ENCODE measurements around the gene BCL2.

DNA sequence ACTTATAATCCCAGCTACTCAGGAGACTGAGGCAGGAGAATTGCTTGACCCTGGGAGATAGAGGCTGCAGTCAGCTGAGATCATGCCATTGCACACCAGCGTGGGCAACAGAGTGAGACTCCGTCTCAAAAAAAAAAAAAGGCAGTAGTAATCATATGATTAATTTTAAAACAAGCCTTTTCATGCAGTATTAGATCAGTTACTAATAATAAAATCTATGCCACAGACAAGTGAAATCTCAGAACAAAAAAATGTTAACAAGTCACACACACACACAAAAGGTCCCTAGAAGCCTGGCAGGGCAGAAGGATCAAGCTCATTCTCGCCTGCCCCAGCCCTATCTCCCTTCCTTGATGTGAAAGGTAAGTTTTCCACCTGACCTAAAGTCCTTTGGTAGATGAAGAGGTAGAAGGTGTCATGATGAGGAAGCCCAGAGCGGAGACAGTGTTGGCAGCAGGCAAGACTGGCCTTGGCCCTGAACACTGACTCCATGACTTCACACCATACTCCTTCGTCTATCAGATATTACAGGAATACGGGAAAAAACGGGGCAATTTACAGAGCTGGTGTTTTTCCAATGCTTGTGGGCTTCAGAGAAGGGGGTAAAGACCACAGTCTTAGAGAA is 36.8 kb upstream of the BCL2 start:
- TF ChIP-seq CTCF (conservative IDR thresholded peaks at IDR 0.05; ENCODE audit: low read length): no peak
- no peak for TF ChIP-seq EZH2phosphoT487 (IDR thresholded peaks at IDR 0.05; ENCODE audit: borderline replicate concordance, low read depth, low read length)
